ENCODE measurements around the gene ZNF331. TPM values are rescaled to one million over a fixed set of nuclear protein-coding genes. Genes with fewer than 3 reads are reported as not detected.
A peak's percentile ranks its signal among the peaks of the same experiment; 100 is the strongest.

The ZNF331 gene
- total and polyA plus RNA-seq, 2 of the 4 experiments (the other 2 are of a cell fraction): 6.6 to 11.1 TPM

GRCh38 chr19:53553865-53554791, 16.2 kb downstream of the ZNF331 start:
- intact Hi-C loops (cut with micrococcal nuclease): no loop called here
- ATAC-seq (ENCODE audit: low read depth): peak; percentile 88
- Histone ChIP-seq H3K14ac (replicated peaks; ENCODE audit: low read depth, low read length) (peak overlapping the region; percentile 76), H3K18ac (ENCODE audit: low read depth, low read length) (peak overlapping the region; percentile 33; the same call in 1 of the 2 replicates), H4K20me1 (ENCODE audit: insufficient read depth, low read length) (no peaks in the 10 kb centered on the region), H2AFZ (replicated peaks; ENCODE audit: low read length, poor library complexity) (peak overlapping the region; percentile 91), H2BK15ac (ENCODE audit: low read depth, low read length) (no peak overlapping the region), H2BK120ac (ENCODE audit: low read depth, low read length) (no peak overlapping the region), H3K23ac (ENCODE audit: low read depth, low read length) (peak overlapping the region; percentile 11; the same call in 1 of the 2 replicates), H3K4me2 (ENCODE audit: low read depth, low read length) (peak overlapping the region; percentile 93), H3K79me1 (ENCODE audit: low read depth in 1 of 2, low read length in 2 of 2) (peaks cover 3 to 13% of the 10 kb centered on the region in 2 experiments; a peak in 2 of 4 replicates), H3K27ac (ENCODE audit: insufficient read depth, low read length) (peak overlapping the region; percentile 47), H3K4me1 (ENCODE audit: control insufficient read depth, insufficient read depth, low read length) (peaks cover under 1% of the 10 kb centered on the region), H2BK20ac (ENCODE audit: low read depth, low read length) (no peak overlapping the region), H3K9me3 (ENCODE audit: control insufficient read depth, insufficient read depth, low read length) (no peaks in the 10 kb centered on the region), H4K8ac (ENCODE audit: low read depth in 2 of 2, low read length in 2 of 2) (peak overlapping the region; percentile 10 to 91; a peak in 3 of 4 replicates), H3K9me1 (ENCODE audit: insufficient read depth, low read length) (no peaks in the 10 kb centered on the region), H2AK5ac (ENCODE audit: low read depth, low read length) (peak overlapping the region; percentile 18), H3K4me3 (ENCODE audit: insufficient read depth, low read depth, low read length) (peak overlapping the region; percentile 76), H2BK5ac (ENCODE audit: low read depth, low read length, poor library complexity, severe bottlenecking) (peak overlapping the region; percentile 77), H3K27me3 (ENCODE audit: control insufficient read depth, insufficient read depth, low read length) (no peaks in the 10 kb centered on the region), H4K91ac (ENCODE audit: insufficient read depth, low read depth, low read length) (peak overlapping the region; percentile 10), H2AK9ac (replicated peaks; ENCODE audit: low read depth, low read length, poor library complexity) (peak overlapping the region; percentile 80), H3K56ac (ENCODE audit: extremely low read depth, insufficient read depth, low read length) (no peak overlapping the region), H4K5ac (ENCODE audit: low read depth, low read length) (peak overlapping the region; percentile 76), H3K4ac (ENCODE audit: low read depth, low read length) (peak overlapping the region; percentile 74), H3K36me3 (ENCODE audit: control insufficient read depth, insufficient read depth, low read length) (peaks cover 2% of the 10 kb centered on the region), H3K9ac (ENCODE audit: low read depth, low read length) (peak overlapping the region; percentile 44)
- ChIA-PET POLR2A (ENCODE audit: unreplicated experiment) (no interaction called here), CTCF (no interaction called here)
- dilution Hi-C loops (cut with HindIII; ENCODE audit: low sequenced_read_pairs, unreplicated experiment): no loop called here
- WGBS, 2 experiments (ENCODE audit: extremely low coverage in 2 of 2, insufficient read length in 1 of 2): 71% methylated on average over 46 of the region's 77 CpGs; no CpG with 5 or more reads in 1 of the 2 experiments
- BruUV-seq (replicated peaks): no TSS peak
- peak; percentile 93 for DNase-seq
- TF ChIP-seq MAZ (IDR thresholded peaks at IDR 0.05; ENCODE audit: borderline replicate concordance, low read depth, low read length): peak; percentile 73; the same call in 1 of the 2 replicates
- no peak for TF ChIP-seq RCOR1 (IDR thresholded peaks at IDR 0.05; ENCODE audit: insufficient replicate concordance, low read length)
- peak; percentile 74; the same call in 1 of the 2 replicates for TF ChIP-seq MXI1 (IDR thresholded peaks at IDR 0.05; ENCODE audit: borderline replicate concordance, low read depth, low read length)
- TF ChIP-seq POLR2A (IDR thresholded peaks at IDR 0.05; ENCODE audit: low read depth, low read length): no peak
- TF ChIP-seq FOS (IDR thresholded peaks at IDR 0.05; ENCODE audit: low read depth, low read length): peak; percentile 68
- TF ChIP-seq NFE2L2 (IDR thresholded peaks at IDR 0.05; ENCODE audit: low read depth, low read length): no peak; the same call in 1 of the 2 replicates
- TF ChIP-seq BHLHE40 (IDR thresholded peaks at IDR 0.05; ENCODE audit: low read depth, low read length): peak; percentile 85
- TF ChIP-seq CHD1 (IDR thresholded peaks at IDR 0.05; ENCODE audit: low read depth, low read length): 0 out of 2 replicates have a peak, but pooled peaks have one; percentile 63
- TF ChIP-seq MAFK (IDR thresholded peaks at IDR 0.05; ENCODE audit: low read depth, low read length): no peak
- TF ChIP-seq CEBPB (IDR thresholded peaks at IDR 0.05; ENCODE audit: low read depth, low read length): peak; percentile 96
- TF ChIP-seq RFX5 (IDR thresholded peaks at IDR 0.05; ENCODE audit: low read depth, low read length): no peak
- TF ChIP-seq, protein P1, sequence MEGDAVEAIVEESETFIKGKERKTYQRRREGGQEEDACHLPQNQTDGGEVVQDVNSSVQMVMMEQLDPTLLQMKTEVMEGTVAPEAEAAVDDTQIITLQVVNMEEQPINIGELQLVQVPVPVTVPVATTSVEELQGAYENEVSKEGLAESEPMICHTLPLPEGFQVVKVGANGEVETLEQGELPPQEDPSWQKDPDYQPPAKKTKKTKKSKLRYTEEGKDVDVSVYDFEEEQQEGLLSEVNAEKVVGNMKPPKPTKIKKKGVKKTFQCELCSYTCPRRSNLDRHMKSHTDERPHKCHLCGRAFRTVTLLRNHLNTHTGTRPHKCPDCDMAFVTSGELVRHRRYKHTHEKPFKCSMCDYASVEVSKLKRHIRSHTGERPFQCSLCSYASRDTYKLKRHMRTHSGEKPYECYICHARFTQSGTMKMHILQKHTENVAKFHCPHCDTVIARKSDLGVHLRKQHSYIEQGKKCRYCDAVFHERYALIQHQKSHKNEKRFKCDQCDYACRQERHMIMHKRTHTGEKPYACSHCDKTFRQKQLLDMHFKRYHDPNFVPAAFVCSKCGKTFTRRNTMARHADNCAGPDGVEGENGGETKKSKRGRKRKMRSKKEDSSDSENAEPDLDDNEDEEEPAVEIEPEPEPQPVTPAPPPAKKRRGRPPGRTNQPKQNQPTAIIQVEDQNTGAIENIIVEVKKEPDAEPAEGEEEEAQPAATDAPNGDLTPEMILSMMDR (conservative IDR thresholded peaks at IDR 0.05; ENCODE audit: low read depth, low read length): no peak
- TF ChIP-seq, protein P2, sequence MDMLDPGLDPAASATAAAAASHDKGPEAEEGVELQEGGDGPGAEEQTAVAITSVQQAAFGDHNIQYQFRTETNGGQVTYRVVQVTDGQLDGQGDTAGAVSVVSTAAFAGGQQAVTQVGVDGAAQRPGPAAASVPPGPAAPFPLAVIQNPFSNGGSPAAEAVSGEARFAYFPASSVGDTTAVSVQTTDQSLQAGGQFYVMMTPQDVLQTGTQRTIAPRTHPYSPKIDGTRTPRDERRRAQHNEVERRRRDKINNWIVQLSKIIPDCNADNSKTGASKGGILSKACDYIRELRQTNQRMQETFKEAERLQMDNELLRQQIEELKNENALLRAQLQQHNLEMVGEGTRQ (IDR thresholded peaks at IDR 0.05; ENCODE audit: low read depth, low read length): no peak
- no peak for TF ChIP-seq SMC3 (IDR thresholded peaks at IDR 0.05; ENCODE audit: low read depth, low read length)
- TF ChIP-seq RAD21 (IDR thresholded peaks at IDR 0.05; ENCODE audit: low read length): no peak
- in situ Hi-C loops (cut with MboI; ENCODE audit: low sequenced_read_pairs): no loop called here

Measured in IMR-90 (cell line).